Central memory CD8-positive, alpha-beta T cell (primary cell): ENCODE results near the gene JHY.

Experiments used
- ATAC-seq: fragments of 150-1000 bp; cut with Tn5 transposase; replicated peaks from 2 replicates; pipeline ENCODE4 v1.10.0; 2022; ENCODE audit warnings: mild to moderate bottlenecking, moderate FRiP score, moderate number of reproducible peaks; ENCODE audit not compliant: poor library complexity, severe bottlenecking; ENCODE audit errors: extremely low read depth
- DNase-seq, 2 donors: peaks; one replicate each; pipeline ENCODE4 v3.0.0; 2021; ENCODE audit warnings: low spot score in 2 of 2
- H3K27ac Mint-ChIP-seq: one replicate; pipeline ENCODE4 v1.8.0; 2022; ENCODE audit warnings: low read depth, mild to moderate bottlenecking, moderate library complexity, mixed read lengths
- H3K27me3 Mint-ChIP-seq: one replicate; pipeline ENCODE4 v1.8.0; 2022; ENCODE audit warnings: mixed read lengths
- H3K36me3 Mint-ChIP-seq: one replicate; pipeline ENCODE4 v1.8.0; 2022; ENCODE audit warnings: mild to moderate bottlenecking, moderate library complexity, mixed read lengths; ENCODE audit not compliant: insufficient read depth
- H3K4me1 Mint-ChIP-seq: one replicate; pipeline ENCODE4 v1.8.0; 2022; ENCODE audit warnings: mixed read lengths
- H3K4me3 Mint-ChIP-seq: one replicate; pipeline ENCODE4 v1.8.0; 2022; ENCODE audit warnings: mild to moderate bottlenecking, moderate library complexity, mixed read lengths
- H3K9me3 Mint-ChIP-seq: one replicate; pipeline ENCODE4 v1.8.0; 2022; ENCODE audit warnings: mixed read lengths

JHY gene

GRCh38 chr11:122979103-122979814 is 96.7 kb downstream of the JHY start:
- Mint-ChIP-seq H3K4me3 (no peak overlapping the region), H3K36me3 (peaks cover 5% of the 10 kb centered on the region), H3K27me3 (peaks cover 100% of the 10 kb centered on the region), H3K27ac (no peak overlapping the region), H3K9me3 (no peaks in the 10 kb centered on the region), H3K4me1 (peaks cover 31% of the 10 kb centered on the region)
- DNase-seq (no peak), ATAC-seq (no peak)

GRCh38 chr11:122979815-122980595 is 97.4 kb downstream of the JHY start:
- no peak for ATAC-seq
- H3K27me3 Mint-ChIP-seq, result peaks cover 97% of the 10 kb centered on the region
- no peak for DNase-seq
- no peaks in the 10 kb centered on the region for H3K9me3 Mint-ChIP-seq
- H3K36me3 Mint-ChIP-seq, result peaks cover 5% of the 10 kb centered on the region
- no peak overlapping the region for H3K4me3 Mint-ChIP-seq
- peaks cover 31% of the 10 kb centered on the region for H3K4me1 Mint-ChIP-seq
- H3K27ac Mint-ChIP-seq, result no peak overlapping the region

- H3K4me3 Mint-ChIP-seq, result peak within 1 kb of the TSS; percentile 16
- H3K36me3 Mint-ChIP-seq, result peaks cover 5% of the 10 kb centered on the region
- H3K27me3 Mint-ChIP-seq, result peaks cover 97% of the 10 kb centered on the region
- H3K4me1 Mint-ChIP-seq, result peaks cover 30% of the 10 kb centered on the region
- peak within 1 kb of the TSS; percentile 68 for H3K27ac Mint-ChIP-seq
- peak; percentile 59 for ATAC-seq
- no peak for DNase-seq
- H3K9me3 Mint-ChIP-seq, result no peaks in the 10 kb centered on the region
These were observed 99.1 kb downstream of the JHY start, which contains the start of gene BSX for GRCh38 chr11:122981388-122982264. BSX (minus strand) TSS chr11:122981834; CDS start chr11:122981671, 163 bp downstream.

GRCh38 chr11:122983438-122984185 is 101.1 kb downstream of the JHY start:
- Mint-ChIP-seq H3K4me3 (peak overlapping the region; percentile 76), H3K4me1 (peaks cover 17% of the 10 kb centered on the region), H3K27ac (no peak overlapping the region), H3K27me3 (peaks cover 88% of the 10 kb centered on the region), H3K9me3 (no peaks in the 10 kb centered on the region), H3K36me3 (peaks cover 5% of the 10 kb centered on the region)
- ATAC-seq (no peak), DNase-seq (no peak)

- H3K4me1 Mint-ChIP-seq, result peaks cover 17% of the 10 kb centered on the region
- peaks cover 80% of the 10 kb centered on the region for H3K27me3 Mint-ChIP-seq
- peak overlapping the region; percentile 76 for H3K4me3 Mint-ChIP-seq
- peaks cover 5% of the 10 kb centered on the region for H3K36me3 Mint-ChIP-seq
- ATAC-seq (peak; percentile 25), DNase-seq (no peak)
- H3K27ac Mint-ChIP-seq, result no peak overlapping the region
- no peaks in the 10 kb centered on the region for H3K9me3 Mint-ChIP-seq
These were observed 101.8 kb downstream of the JHY start for GRCh38 chr11:122984186-122985011.

- ATAC-seq, result no peak
- H3K9me3 Mint-ChIP-seq, result no peaks in the 10 kb centered on the region
- DNase-seq, result no peak
- H3K36me3 Mint-ChIP-seq, result no peaks in the 10 kb centered on the region
- no peaks in the 10 kb centered on the region for H3K4me1 Mint-ChIP-seq
- no peak overlapping the region for H3K27ac Mint-ChIP-seq
- no peak overlapping the region for H3K4me3 Mint-ChIP-seq
- peaks cover 81% of the 10 kb centered on the region for H3K27me3 Mint-ChIP-seq
These were observed 113.0 kb downstream of the JHY start for GRCh38 chr11:122995526-122995925.

GRCh38 chr11:122998727-122999366 is 116.3 kb downstream of the JHY start:
- Mint-ChIP-seq H3K36me3 (no peaks in the 10 kb centered on the region), H3K9me3 (no peaks in the 10 kb centered on the region), H3K27ac (no peak overlapping the region), H3K4me1 (no peaks in the 10 kb centered on the region), H3K27me3 (peaks cover 59% of the 10 kb centered on the region), H3K4me3 (no peak overlapping the region)
- no peak for ATAC-seq
- no peak for DNase-seq

GRCh38 chr11:123000721-123001120 is 118.2 kb downstream of the JHY start:
- no peaks in the 10 kb centered on the region for H3K9me3 Mint-ChIP-seq
- DNase-seq (no peak), ATAC-seq (no peak)
- no peak overlapping the region for H3K27ac Mint-ChIP-seq
- H3K4me1 Mint-ChIP-seq, result no peaks in the 10 kb centered on the region
- no peaks in the 10 kb centered on the region for H3K36me3 Mint-ChIP-seq
- no peak overlapping the region for H3K4me3 Mint-ChIP-seq
- H3K27me3 Mint-ChIP-seq, result peaks cover 40% of the 10 kb centered on the region

- Mint-ChIP-seq H3K36me3 (no peaks in the 10 kb centered on the region), H3K27ac (no peak overlapping the region), H3K9me3 (no peaks in the 10 kb centered on the region), H3K4me3 (no peak overlapping the region), H3K4me1 (no peaks in the 10 kb centered on the region), H3K27me3 (peaks cover 8% of the 10 kb centered on the region)
- ATAC-seq, result no peak
- DNase-seq, result no peak
These were observed 124.4 kb downstream of the JHY start for GRCh38 chr11:123006860-123007542.
